ENCODE measurements around the gene PALMD.

PALMD gene

DNA sequence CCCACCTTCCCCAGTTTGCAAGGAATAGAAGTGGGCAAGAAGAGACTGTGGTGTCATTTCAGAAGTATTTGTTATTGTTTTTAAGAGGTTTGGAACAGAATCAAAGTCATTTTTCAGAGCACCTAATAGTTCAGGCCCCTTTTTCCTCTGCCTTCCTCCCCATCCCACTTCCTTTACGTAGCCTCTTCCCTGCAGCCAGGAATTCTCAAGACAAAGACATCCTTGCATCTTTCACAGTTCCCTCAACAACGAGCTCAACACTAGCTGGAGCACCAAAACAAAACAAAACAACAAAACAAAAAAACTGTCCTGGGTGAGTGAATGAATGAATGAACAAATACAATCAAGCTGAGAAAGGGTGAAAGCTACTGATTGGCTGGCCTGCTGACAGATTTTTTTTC, 7.0 kb downstream of the PALMD start:
- Histone ChIP-seq H3K27ac (no peak overlapping the region), H3K4me3 (ENCODE audit: low read depth in 1 of 2, low read length in 1 of 2) (no peak overlapping the region), H3K9me3 (no peaks in the 10 kb centered on the region), H3K27me3 (peaks cover 6% of the 10 kb centered on the region), H3K36me3 (no peaks in the 10 kb centered on the region), H3K4me1 (ENCODE audit: control insufficient read depth in 1 of 2, insufficient read depth in 1 of 2, low read depth in 1 of 2, low read length in 1 of 2) (no peaks in the 10 kb centered on the region)
- TF ChIP-seq CTCF (IDR thresholded peaks at IDR 0.05) = no peak

DNA sequence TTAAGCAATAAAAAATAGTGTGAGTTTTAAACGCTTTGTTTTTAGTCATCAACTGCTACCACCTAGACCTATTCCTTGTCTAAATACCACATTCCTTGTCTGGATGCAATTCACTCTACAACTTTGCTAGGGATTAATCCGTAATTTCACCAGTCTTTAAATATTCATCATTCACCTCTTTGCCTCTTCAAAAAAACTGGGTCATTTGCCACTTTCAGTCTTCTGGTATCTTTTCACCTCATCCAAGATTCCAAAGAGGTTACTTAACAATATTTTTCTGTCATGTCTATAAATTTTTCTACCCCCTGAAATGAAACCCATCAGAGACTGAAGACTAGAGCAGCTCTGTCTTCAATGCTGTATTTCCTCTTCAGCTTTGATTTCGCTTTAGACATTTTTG, 9.5 kb downstream of the PALMD start:
- Histone ChIP-seq H3K36me3 (no peaks in the 10 kb centered on the region), H3K4me1 (ENCODE audit: control insufficient read depth in 1 of 2, insufficient read depth in 1 of 2, low read depth in 1 of 2, low read length in 1 of 2) (no peaks in the 10 kb centered on the region), H3K27ac (no peak overlapping the region), H3K9me3 (no peaks in the 10 kb centered on the region), H3K4me3 (ENCODE audit: low read depth in 1 of 2, low read length in 1 of 2) (no peak overlapping the region), H3K27me3 (no peaks in the 10 kb centered on the region)
- no peak for TF ChIP-seq CTCF (IDR thresholded peaks at IDR 0.05)

- no peak overlapping the region for H3K4me3 ChIP-seq (ENCODE audit: low read depth in 1 of 2, low read length in 1 of 2)
- H3K4me1 ChIP-seq (ENCODE audit: control insufficient read depth in 1 of 2, insufficient read depth in 1 of 2, low read depth in 1 of 2, low read length in 1 of 2) = no peaks in the 10 kb centered on the region
- H3K27ac ChIP-seq = no peak overlapping the region
- no peaks in the 10 kb centered on the region for H3K36me3 ChIP-seq
- no peaks in the 10 kb centered on the region for H3K9me3 ChIP-seq
- no peak for TF ChIP-seq CTCF (IDR thresholded peaks at IDR 0.05)
- H3K27me3 ChIP-seq = no peaks in the 10 kb centered on the region
Measured at GRCh38 chr1:99656701-99657100, 10.8 kb downstream of the PALMD start.

GRCh38 chr1:99657213-99658030, 11.5 kb downstream of the PALMD start:
- H3K4me3 ChIP-seq (ENCODE audit: low read depth in 1 of 2, low read length in 1 of 2) = no peak overlapping the region
- no peaks in the 10 kb centered on the region for H3K36me3 ChIP-seq
- TF ChIP-seq CTCF (IDR thresholded peaks at IDR 0.05) = no peak
- no peaks in the 10 kb centered on the region for H3K27me3 ChIP-seq
- no peaks in the 10 kb centered on the region for H3K4me1 ChIP-seq (ENCODE audit: control insufficient read depth in 1 of 2, insufficient read depth in 1 of 2, low read depth in 1 of 2, low read length in 1 of 2)
- H3K9me3 ChIP-seq = no peaks in the 10 kb centered on the region
- H3K27ac ChIP-seq = no peak overlapping the region

- H3K4me1 ChIP-seq (ENCODE audit: control insufficient read depth in 1 of 2, insufficient read depth in 1 of 2, low read depth in 1 of 2, low read length in 1 of 2) = no peaks in the 10 kb centered on the region
- no peak overlapping the region for H3K27ac ChIP-seq
- H3K4me3 ChIP-seq (ENCODE audit: low read depth in 1 of 2, low read length in 1 of 2) = no peak overlapping the region
Measured at GRCh38 chr1:99658031-99658290, 12.0 kb downstream of the PALMD start.

More at GRCh38 chr1:99658031-99658290, 12.0 kb downstream of the PALMD start:
- Histone ChIP-seq H3K36me3 (no peaks in the 10 kb centered on the region), H3K27me3 (no peaks in the 10 kb centered on the region), H3K9me3 (no peaks in the 10 kb centered on the region)
- no peak for TF ChIP-seq CTCF (IDR thresholded peaks at IDR 0.05)

Measured in neutrophil (primary cell).